ENCODE data around the gene DTWD2. TPM values are rescaled to one million over a fixed set of nuclear protein-coding genes. Genes with fewer than 3 reads are reported as not detected.

DTWD2 gene
- total and polyA plus RNA-seq, 7 donors = 2.4 to 10.4 (median 5.3) TPM

- DNase-seq = no peak
Observed at GRCh38 chr5:118808441-118808840, 179.9 kb downstream of the DTWD2 start.

GRCh38 chr5:118806571-118806970 lies 181.8 kb downstream of the DTWD2 start:
- H3K9me3 ChIP-seq = peaks cover 0 to 6% (median 0%) of the 10 kb centered on the region in 4 donors
- no peak overlapping the region for H3K4me3 ChIP-seq
- TF ChIP-seq POLR2AphosphoS5 (IDR thresholded peaks at IDR 0.05) (no peak), POLR2A (IDR thresholded peaks at IDR 0.05) (no peak), CTCF (IDR thresholded peaks at IDR 0.05) (no peak), EP300 (IDR thresholded peaks at IDR 0.05) (no peak)
- no peak overlapping the region for H3K27ac ChIP-seq
- 94% methylated on average over 4 of the region's 4 CpGs for WGBS, 2 donors
- no peak for DNase-seq
- no peaks in the 10 kb centered on the region for H3K36me3 ChIP-seq
- H3K27me3 ChIP-seq = no peaks in the 10 kb centered on the region
- intact Hi-C loops (cut with DNase I) = no loop called here
- no peaks in the 10 kb centered on the region for H3K4me1 ChIP-seq

More at GRCh38 chr5:118808441-118808840, 179.9 kb downstream of the DTWD2 start:
- H3K9me3 ChIP-seq = peaks cover 0 to 6% (median 0%) of the 10 kb centered on the region in 4 donors
- WGBS, 2 donors = 63 to 74% methylated on average over 2 of the region's 2 CpGs
- no peaks in the 10 kb centered on the region for H3K36me3 ChIP-seq
- TF ChIP-seq POLR2A (IDR thresholded peaks at IDR 0.05) (no peak), CTCF (IDR thresholded peaks at IDR 0.05) (no peak), EP300 (IDR thresholded peaks at IDR 0.05) (no peak), POLR2AphosphoS5 (IDR thresholded peaks at IDR 0.05) (no peak)
- no peaks in the 10 kb centered on the region for H3K27me3 ChIP-seq
- H3K4me1 ChIP-seq = no peaks in the 10 kb centered on the region
- no peak overlapping the region for H3K4me3 ChIP-seq
- intact Hi-C loops (cut with DNase I) = no loop called here
- no peak overlapping the region for H3K27ac ChIP-seq

GRCh38 chr5:118802335-118802734 lies 186.0 kb downstream of the DTWD2 start:
- no peaks in the 10 kb centered on the region for H3K9me3 ChIP-seq
- no peaks in the 10 kb centered on the region for H3K4me1 ChIP-seq
- no peaks in the 10 kb centered on the region for H3K27me3 ChIP-seq
- no peak for TF ChIP-seq EP300 (IDR thresholded peaks at IDR 0.05)
- TF ChIP-seq POLR2A (IDR thresholded peaks at IDR 0.05) = no peak
- TF ChIP-seq CTCF (IDR thresholded peaks at IDR 0.05) = no peak
- TF ChIP-seq POLR2AphosphoS5 (IDR thresholded peaks at IDR 0.05) = no peak
- no peak overlapping the region for H3K4me3 ChIP-seq
- intact Hi-C loops (cut with DNase I) = no loop called here
- H3K27ac ChIP-seq = no peak overlapping the region
- no peaks in the 10 kb centered on the region for H3K36me3 ChIP-seq
- WGBS, 2 donors = 85 to 90% methylated on average over 2 of the region's 2 CpGs
- DNase-seq = no peak

- no peaks in the 10 kb centered on the region for H3K9me3 ChIP-seq
- intact Hi-C loops (cut with DNase I) = no loop called here
- no peaks in the 10 kb centered on the region for H3K27me3 ChIP-seq
- TF ChIP-seq POLR2AphosphoS5 (IDR thresholded peaks at IDR 0.05) (no peak), CTCF (IDR thresholded peaks at IDR 0.05) (no peak), POLR2A (IDR thresholded peaks at IDR 0.05) (no peak), EP300 (IDR thresholded peaks at IDR 0.05) (no peak)
- no peaks in the 10 kb centered on the region for H3K36me3 ChIP-seq
- 83 to 89% methylated on average over 3 of the region's 3 CpGs for WGBS, 2 donors
- peaks cover 0 to 12% (median 8%) of the 10 kb centered on the region in 4 donors for H3K4me1 ChIP-seq
- H3K27ac ChIP-seq = no peak overlapping the region
- no peak overlapping the region for H3K4me3 ChIP-seq
- no peak for DNase-seq
Observed at GRCh38 chr5:118796081-118796480, 192.3 kb downstream of the DTWD2 start.

- Histone ChIP-seq H3K9me3 (no peaks in the 10 kb centered on the region), H3K4me1 (peaks cover 0 to 17% (median 8%) of the 10 kb centered on the region in 4 donors), H3K27me3 (no peaks in the 10 kb centered on the region), H3K4me3 (no peak overlapping the region), H3K36me3 (no peaks in the 10 kb centered on the region), H3K27ac (no peak overlapping the region)
- WGBS, 2 donors = 83 to 89% methylated on average over 3 of the region's 3 CpGs
- DNase-seq = no peak
- intact Hi-C loops (cut with DNase I) = loop anchor here (5.0 kb wide), 1 partner anchor 1342 kb away; no protein-coding TSS in a partner anchor
- TF ChIP-seq POLR2AphosphoS5 (IDR thresholded peaks at IDR 0.05) = no peak
- no peak for TF ChIP-seq EP300 (IDR thresholded peaks at IDR 0.05)
- no peak for TF ChIP-seq POLR2A (IDR thresholded peaks at IDR 0.05)
- TF ChIP-seq CTCF (IDR thresholded peaks at IDR 0.05) = no peak
Observed at GRCh38 chr5:118794281-118794680, 194.1 kb downstream of the DTWD2 start.
